HG03575 (cell line): Measurements from ENCODE around the gene CCDC150.
A peak's percentile ranks its signal among the peaks of the same experiment; 100 is the strongest.

Source experiments
- ATAC-seq: cut with Tn5 transposase; IDR thresholded peaks from one replicate; pipeline ENCODE4 v1.9.1; 2021; ENCODE audit not compliant: unreplicated experiment, insufficient number of reproducible peaks, low FRiP score; ENCODE audit errors: extremely low read depth

Gene CCDC150

DNA sequence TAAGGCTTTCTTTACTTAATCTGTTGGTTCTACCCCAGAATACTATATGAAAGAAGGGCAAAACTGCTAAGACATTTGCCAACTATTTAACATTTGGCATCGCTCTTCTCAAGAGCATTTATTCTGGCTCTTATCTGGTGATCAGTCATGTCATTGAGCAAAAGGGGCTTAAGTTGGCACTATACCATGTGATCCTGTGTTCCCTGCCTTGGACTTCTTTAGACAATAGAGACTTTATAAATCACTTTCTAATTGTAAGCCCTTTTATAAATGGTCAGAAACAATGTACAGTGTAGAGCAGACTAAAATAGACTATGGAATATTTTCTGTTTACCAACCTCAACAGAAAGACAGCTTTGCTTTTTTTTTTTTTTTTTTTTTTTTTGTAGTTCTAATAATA, 107.9 kb downstream of the CCDC150 start:
- no peak for ATAC-seq

DNA sequence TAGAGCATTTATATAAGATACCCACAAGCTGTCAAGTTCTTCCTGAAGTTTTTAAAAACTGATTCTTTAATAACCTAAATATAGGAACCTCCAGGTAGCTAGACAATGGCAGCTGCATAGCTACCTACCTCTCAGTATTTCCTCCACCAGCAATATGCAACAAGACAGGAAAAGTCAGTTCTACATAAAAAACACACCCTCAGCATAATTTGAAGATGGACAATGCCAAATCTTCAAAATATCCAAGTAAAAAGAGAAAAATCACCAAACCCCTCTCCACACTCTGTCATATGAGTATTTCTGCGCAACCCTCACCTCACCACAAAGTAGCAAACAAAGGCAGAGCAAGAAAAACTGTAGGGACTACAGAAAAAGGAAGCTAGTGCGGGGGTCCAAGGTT, 108.6 kb downstream of the CCDC150 start:
- ATAC-seq = no peak

- ATAC-seq = no peak
Observed at GRCh38 chr2:196750291-196750923, 110.9 kb downstream of the CCDC150 start.

- peak; percentile 94 for ATAC-seq
Observed at GRCh38 chr2:196750977-196751631, 111.6 kb downstream of the CCDC150 start.

DNA sequence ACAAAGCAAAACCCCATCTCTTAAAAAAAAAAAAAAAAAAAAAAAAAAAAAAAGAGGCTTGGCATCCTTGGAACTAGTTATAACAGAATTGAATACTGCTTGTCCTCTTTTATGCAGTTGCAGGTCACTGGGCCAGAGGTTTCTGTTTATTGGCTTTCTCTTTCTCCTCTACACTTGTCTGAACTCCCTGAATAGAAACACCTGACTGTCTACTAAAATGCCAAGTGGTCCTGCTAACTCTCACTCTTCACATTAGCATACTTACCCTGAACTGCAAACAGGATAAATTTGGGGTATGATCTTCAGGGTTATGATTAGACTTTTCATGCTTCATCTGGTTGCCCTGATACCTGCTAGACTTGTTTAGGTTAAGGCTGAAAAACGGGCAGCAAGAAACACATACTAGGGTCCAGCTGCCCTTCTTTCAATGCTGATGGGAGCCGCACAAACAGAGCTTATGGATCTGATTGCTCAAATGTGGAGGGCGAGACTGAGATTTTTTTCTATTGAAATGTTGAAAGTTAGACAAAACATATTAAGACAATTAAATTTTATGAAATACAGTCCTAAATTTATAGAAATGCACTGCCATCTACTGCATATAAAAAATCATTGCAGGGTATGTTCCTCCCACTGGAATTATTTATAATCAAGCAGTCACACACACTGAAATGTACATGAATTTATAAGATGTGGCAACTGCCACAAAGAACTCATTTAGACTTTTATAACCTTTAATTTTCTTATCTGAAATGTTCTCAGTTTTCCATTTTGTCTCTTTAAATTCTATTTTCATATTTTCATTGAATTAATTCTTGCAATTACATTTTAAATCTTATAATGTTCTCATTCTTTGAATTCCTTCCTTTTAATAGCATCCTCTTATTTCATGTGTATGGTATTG, 119.2 kb downstream of the CCDC150 start:
- no peak for ATAC-seq

DNA sequence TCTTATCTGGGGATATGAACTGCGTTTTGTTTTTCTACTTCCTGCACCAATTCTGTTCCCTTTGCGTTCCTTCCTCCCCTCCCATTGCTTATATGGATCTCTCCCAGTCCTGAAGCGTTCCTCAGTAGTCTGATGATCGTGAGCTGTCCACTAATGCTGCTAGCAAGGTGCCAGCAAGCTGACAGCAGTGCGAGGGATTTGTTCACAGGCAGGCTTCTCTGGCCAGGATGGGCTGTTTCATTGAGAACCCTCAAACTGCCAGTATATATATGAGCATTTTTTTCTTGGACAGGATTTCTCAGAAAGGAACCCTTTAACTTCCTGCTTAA, 119.8 kb downstream of the CCDC150 start:
- no peak for ATAC-seq

DNA sequence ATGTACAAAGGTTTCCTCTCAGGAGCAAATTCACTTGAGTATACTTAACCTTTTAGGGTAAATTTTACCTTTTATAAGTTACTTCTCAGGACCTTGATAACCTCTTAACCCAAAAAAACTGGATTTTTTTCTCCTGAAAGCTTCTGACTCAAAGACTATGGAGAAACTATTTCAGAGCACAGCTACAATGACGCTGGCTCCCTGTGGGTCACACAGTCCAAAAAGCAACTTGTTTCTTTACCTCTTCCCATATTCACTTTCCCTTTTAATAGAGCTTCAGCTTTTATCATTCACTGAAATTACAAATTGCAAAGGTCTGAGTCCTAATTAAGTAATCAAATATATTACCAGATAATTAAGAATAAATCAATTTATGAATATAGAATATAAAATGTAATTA, 127.6 kb downstream of the CCDC150 start:
- no peak for ATAC-seq
